Activated CD8-positive, alpha-beta memory T cell treated with anti-CD3 and anti-CD28 coated beads, Interleukin-2, amount 50 U/mL, for 48 hours (primary cell): ENCODE results near the gene DSC3.

Experiments
- DNase-seq: peaks from one replicate; pipeline ENCODE4 v3.0.0-alpha.2; 2020

DSC3 gene

DNA sequence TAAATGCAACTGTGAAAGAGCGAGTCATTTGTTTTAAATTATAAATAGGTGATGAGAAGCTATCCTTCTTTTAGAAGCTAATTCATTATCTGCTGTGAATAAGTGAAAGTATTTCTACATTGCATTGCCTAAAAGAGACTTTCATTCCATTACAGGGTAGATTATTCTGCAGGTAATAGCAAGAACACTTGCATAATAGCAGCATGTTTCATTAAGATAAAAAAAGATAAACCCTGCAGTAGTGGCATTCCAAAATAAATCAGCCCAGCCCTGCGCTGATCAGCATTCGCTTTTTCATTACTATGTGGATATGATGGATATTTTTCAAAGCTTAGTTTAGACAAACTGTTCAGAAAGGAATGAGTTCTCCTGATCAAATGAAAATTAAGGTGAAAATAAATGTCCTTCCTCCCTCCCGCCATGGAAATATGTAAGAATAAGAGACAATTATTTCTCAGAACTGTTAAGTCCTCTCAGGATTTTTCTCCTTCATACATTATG, 72.8 kb downstream of the DSC3 start:
- no peak for DNase-seq

DNA sequence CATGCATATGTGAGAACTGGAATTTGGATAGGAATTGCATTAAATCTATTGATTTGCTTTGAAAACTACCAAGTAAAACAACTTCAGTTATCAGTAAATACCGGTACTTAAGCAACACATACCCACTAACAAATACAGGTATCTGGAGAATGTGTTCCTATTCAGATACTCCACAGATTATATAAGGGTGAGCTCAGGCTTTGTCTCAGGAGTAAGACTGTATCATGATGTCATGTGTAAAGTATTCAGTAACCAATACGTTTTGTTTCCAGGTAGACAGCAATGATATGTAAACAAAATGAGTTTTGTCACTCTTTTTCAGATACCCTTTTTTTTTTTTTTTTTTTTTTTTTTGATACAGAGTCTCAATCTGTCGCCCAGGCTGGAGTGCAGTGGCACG, 74.8 kb downstream of the DSC3 start:
- DNase-seq = no peak

DNA sequence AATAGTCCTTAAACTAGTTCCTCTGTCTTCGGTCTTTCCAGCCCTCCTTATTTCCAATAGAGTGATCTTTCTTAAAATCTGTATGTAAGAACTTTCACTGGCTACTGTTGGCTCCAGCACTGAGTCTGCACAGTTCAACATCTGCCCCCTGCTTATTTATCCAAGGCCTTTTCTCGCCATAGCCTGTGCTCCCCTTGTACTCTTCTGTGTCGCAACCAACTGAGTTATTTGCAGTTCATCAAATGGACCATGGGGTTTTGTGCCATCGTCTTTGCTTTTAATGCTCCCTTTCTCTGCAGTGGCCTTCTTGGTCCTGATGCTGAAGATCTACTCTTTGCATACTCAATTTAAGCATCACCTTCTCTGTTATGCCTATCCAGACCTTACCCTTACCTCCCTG, 77.3 kb downstream of the DSC3 start:
- no peak for DNase-seq

DNA sequence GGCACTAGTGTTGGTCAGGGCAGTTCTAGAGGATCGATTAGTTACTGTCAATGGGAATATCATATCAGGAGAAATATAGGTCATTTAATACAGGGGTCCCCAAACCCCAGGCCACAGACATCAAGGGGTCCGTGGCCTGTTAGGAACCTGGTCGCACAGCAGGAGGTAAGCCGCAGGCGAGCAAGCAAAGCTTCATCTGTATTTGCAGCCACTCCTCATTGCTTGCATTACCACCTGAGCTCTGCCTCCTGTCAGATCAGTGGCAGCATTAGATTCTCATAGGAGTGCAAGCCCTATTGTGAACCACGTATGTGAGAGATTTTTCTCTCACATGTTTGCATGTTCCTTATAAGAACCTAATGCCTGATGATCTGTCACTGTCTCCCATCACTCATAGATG, 81.9 kb downstream of the DSC3 start:
- no peak for DNase-seq

DNA sequence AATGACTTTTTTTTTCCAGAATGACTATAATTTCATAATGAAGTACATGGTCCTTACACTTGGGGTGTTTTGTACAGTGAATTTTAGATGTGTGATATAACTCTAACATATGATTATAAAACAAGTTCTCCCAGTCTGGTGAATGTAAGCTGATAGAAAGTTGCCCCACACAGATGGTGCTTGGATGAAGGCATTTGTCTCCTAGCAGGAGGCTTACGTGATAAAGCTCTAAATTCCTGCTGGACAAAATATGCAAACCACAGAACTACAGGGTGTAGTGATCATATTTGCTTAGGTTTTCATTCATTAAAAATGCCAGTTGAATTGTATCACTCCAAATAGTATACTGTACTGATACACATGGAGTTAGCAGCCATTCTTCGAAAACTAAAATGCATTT, 85.5 kb downstream of the DSC3 start:
- no peak for DNase-seq

DNA sequence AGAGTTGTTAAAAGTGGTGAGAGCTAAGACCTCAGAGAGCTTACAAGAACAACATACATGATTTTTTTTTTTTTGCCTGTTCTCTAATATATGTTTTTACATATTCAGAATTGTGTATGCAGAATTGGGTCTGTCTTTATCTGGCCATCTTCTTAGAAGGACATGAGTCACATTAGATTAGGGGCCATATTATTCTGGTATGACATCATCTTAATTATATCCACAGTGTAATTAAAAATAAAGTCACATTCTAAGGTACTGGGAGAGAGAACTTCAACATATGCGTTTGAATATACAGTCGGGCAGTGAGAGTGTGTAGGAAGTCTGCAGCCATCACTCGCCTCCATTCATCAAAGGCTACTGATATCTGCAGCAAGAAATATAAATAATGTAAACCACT, 88.3 kb downstream of the DSC3 start:
- no peak for DNase-seq

DNA sequence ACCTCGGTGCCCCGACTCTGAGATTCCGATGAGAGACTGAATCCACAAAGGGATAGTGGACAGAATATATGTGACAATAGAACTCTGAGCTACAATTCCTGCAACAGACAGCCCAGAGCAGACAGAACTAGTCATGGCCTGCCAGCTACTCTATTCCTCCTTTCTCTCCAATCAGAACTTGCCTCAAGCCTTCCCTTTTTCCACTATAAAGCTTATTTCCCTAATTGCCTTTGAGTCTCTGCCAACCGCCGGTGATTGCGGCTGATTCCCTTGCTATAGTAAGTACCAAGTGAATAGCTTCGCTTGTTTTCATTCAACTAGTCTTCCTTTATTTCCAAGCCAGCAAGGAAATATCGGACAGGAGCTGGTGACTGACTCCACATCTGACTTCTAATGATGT, 96.8 kb downstream of the DSC3 start:
- DNase-seq = no peak

DNA sequence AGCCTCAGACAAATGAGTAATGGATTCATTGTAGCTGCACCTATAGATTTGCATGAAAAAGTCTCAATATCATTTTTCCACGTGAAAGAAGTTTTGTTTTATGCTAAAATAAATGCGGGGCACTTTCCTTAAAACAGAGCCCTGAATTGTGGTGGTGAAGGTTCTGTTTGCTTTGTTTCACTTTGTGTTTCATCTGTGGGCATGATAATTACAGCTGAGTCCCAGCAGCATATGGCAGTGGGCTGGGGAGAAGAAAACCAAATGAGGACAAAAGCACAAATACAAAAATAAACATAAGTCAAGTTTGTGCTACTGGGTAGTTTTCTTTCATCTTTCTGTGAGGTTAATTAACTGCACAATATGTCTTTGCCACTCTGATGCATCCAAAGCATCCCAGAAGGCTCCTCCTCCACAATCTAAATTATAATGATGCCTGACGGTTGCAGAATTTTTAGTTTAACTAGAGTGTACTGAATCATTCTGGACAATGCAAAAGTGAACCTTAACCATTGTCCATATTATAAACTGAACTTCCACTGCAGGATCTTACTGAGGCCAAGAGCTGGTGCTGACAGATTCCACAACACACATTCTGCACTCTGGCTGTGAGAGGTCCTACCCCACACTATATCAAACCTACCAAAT, 97.6 kb downstream of the DSC3 start:
- no peak for DNase-seq

DNA sequence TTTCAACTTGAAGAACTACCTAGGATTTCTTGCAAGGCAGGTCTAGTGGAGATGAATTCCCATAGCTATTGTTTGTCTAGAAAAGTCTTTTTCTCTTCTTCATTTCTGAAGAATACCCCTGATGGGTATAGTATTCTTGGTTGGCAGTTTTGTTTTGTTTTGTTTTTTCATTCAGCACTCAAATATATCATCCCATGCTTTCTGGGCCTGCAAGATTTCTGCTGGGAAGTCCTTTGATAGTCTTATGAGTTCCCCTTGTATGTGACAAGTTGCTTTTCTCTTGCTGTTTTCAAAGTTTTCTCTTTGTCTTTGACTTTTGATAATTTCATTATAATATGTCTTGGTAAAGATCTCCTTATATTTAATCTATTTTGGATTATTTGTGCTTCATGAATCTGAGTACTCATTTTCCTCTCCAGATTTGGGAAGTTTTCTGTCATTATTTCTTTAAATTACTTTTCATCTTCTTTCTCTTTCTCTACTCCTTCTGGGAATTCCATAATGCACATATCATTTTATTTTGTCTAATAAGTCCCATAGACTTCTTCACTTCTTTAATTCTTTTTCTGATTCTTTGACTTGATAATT, 101.5 kb downstream of the DSC3 start:
- no peak for DNase-seq
